HUES6 (cell line): ENCODE measurements around the gene DPY19L1.

Experiments used
- H3K27ac ChIP-seq: 2 replicates; pipeline ENCODE4 v1.7.0; 2013; ENCODE audit warnings: low read depth, mild to moderate bottlenecking, low read length, inconsistent platforms
- H3K27me3 ChIP-seq: 2 replicates; pipeline ENCODE4 v1.6.1; 2013; ENCODE audit warnings: low read length; ENCODE audit not compliant: control insufficient read depth, insufficient read depth
- H3K36me3 ChIP-seq: 2 replicates; pipeline ENCODE4 v1.6.1; 2013; ENCODE audit warnings: low read length; ENCODE audit not compliant: control insufficient read depth, insufficient read depth
- H3K4me1 ChIP-seq: 2 replicates; pipeline ENCODE4 v1.6.1; 2013; ENCODE audit warnings: low read length; ENCODE audit not compliant: control insufficient read depth, insufficient read depth
- H3K4me3 ChIP-seq: 2 replicates; pipeline ENCODE4 v1.5.1; 2013; ENCODE audit warnings: low read depth, low read length
- H3K9ac ChIP-seq: one replicate; pipeline ENCODE4 v1.6.1; 2013; ENCODE audit warnings: mild to moderate bottlenecking, low read length
- H3K9me3 ChIP-seq: 2 replicates; pipeline ENCODE4 v1.6.1; 2013; ENCODE audit warnings: low read depth, low read length; ENCODE audit not compliant: control insufficient read depth, insufficient read depth

The DPY19L1 gene

GRCh38 chr7:35030848-35031247, 6.4 kb downstream of the DPY19L1 start:
- H3K27me3 ChIP-seq = no peaks in the 10 kb centered on the region
- no peak overlapping the region for H3K4me3 ChIP-seq
- no peak overlapping the region for H3K27ac ChIP-seq

GRCh38 chr7:35029311-35029710, 8.0 kb downstream of the DPY19L1 start:
- Histone ChIP-seq H3K4me3 (no peak overlapping the region), H3K9ac (no peak overlapping the region), H3K9me3 (no peaks in the 10 kb centered on the region), H3K27ac (no peak overlapping the region), H3K36me3 (no peaks in the 10 kb centered on the region), H3K27me3 (no peaks in the 10 kb centered on the region), H3K4me1 (peaks cover 18% of the 10 kb centered on the region)

More at GRCh38 chr7:35030848-35031247, 6.4 kb downstream of the DPY19L1 start:
- Histone ChIP-seq H3K9me3 (no peaks in the 10 kb centered on the region), H3K9ac (no peak overlapping the region), H3K36me3 (no peaks in the 10 kb centered on the region), H3K4me1 (peaks cover 18% of the 10 kb centered on the region)

GRCh38 chr7:35026150-35026549, 11.1 kb downstream of the DPY19L1 start:
- Histone ChIP-seq H3K36me3 (no peaks in the 10 kb centered on the region), H3K4me3 (no peak overlapping the region), H3K27me3 (no peaks in the 10 kb centered on the region), H3K9me3 (no peaks in the 10 kb centered on the region), H3K27ac (no peak overlapping the region), H3K9ac (no peak overlapping the region), H3K4me1 (peaks cover 23% of the 10 kb centered on the region)

GRCh38 chr7:35025369-35025870, 11.9 kb downstream of the DPY19L1 start:
- no peak overlapping the region for H3K4me3 ChIP-seq
- no peak overlapping the region for H3K9ac ChIP-seq
- H3K36me3 ChIP-seq = no peaks in the 10 kb centered on the region
- H3K27me3 ChIP-seq = no peaks in the 10 kb centered on the region
- peaks cover 23% of the 10 kb centered on the region for H3K4me1 ChIP-seq
- H3K27ac ChIP-seq = peak overlapping the region; percentile 59; the same call in 1 of the 2 replicates
- H3K9me3 ChIP-seq = no peaks in the 10 kb centered on the region

GRCh38 chr7:35024298-35024697, 13.0 kb downstream of the DPY19L1 start:
- H3K4me3 ChIP-seq = no peak overlapping the region
- H3K27ac ChIP-seq = no peak overlapping the region
- H3K9me3 ChIP-seq = no peaks in the 10 kb centered on the region
- H3K9ac ChIP-seq = no peak overlapping the region
- no peaks in the 10 kb centered on the region for H3K27me3 ChIP-seq
- H3K4me1 ChIP-seq = peaks cover 23% of the 10 kb centered on the region
- H3K36me3 ChIP-seq = no peaks in the 10 kb centered on the region

- peaks cover 23% of the 10 kb centered on the region for H3K4me1 ChIP-seq
- no peaks in the 10 kb centered on the region for H3K27me3 ChIP-seq
- H3K36me3 ChIP-seq = no peaks in the 10 kb centered on the region
- H3K27ac ChIP-seq = no peak overlapping the region
- H3K9ac ChIP-seq = no peak overlapping the region
- H3K4me3 ChIP-seq = no peak overlapping the region
- H3K9me3 ChIP-seq = no peaks in the 10 kb centered on the region
These were observed 14.6 kb downstream of the DPY19L1 start for GRCh38 chr7:35022725-35023124.

- H3K4me1 ChIP-seq = peaks cover 24% of the 10 kb centered on the region
- H3K4me3 ChIP-seq = no peak overlapping the region
- H3K9ac ChIP-seq = no peak overlapping the region
- no peak overlapping the region for H3K27ac ChIP-seq
- H3K9me3 ChIP-seq = no peaks in the 10 kb centered on the region
- H3K27me3 ChIP-seq = no peaks in the 10 kb centered on the region
- H3K36me3 ChIP-seq = no peaks in the 10 kb centered on the region
These were observed 15.8 kb downstream of the DPY19L1 start for GRCh38 chr7:35021445-35021844.

DNA sequence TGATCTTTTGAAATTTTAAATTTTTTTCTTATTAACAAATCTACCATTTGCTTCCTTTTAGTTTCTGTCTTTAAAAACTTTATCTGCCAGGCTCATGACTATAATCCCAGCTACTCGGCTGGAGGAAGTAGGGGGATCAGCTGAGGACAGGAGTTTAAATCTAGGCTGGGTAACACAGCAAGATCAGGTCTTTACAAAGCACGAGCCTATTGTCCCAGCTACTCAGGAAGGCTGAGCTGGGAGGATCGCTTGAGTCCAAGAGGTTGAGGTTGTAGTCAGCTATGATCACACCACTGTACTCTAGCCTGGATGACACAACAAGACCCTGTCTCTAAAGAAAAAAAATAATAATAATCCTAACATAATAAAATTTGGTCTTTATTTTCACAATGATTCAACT, 17.5 kb downstream of the DPY19L1 start:
- Histone ChIP-seq H3K4me1 (peaks cover 15% of the 10 kb centered on the region; the same call in 1 of the 2 replicates), H3K9me3 (no peaks in the 10 kb centered on the region), H3K4me3 (no peak overlapping the region), H3K27me3 (no peaks in the 10 kb centered on the region), H3K36me3 (no peaks in the 10 kb centered on the region), H3K9ac (no peak overlapping the region), H3K27ac (no peak overlapping the region)

DNA sequence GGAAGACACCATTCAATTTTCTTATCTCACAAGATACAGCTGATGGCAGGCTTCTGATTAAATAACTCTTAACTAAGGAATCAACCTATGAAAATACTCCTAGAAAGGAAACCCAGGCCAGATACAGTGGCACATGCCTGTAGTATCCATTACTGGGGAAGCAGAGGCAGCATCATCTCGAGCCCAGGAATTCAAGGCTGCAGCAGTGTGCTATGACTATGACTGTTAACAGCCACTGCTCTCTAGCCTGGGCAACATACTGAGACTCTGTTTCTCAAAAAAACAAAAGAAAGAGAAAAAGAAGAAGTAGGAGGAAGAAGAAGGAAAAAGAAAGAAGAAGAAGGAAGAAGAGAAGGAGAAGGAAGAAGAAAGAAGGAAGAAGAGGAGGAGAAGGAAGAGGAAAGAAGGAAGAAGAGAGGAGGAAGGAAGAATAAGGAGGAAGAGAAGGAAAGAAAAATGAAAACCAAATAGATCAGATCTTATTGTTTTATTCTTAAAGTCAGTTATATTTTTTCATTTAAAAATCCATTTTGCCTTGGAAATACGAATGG, 18.0 kb downstream of the DPY19L1 start:
- Histone ChIP-seq H3K9ac (no peak overlapping the region), H3K36me3 (no peaks in the 10 kb centered on the region), H3K27ac (no peak overlapping the region), H3K4me1 (peaks cover 15% of the 10 kb centered on the region; the same call in 1 of the 2 replicates), H3K4me3 (no peak overlapping the region), H3K27me3 (no peaks in the 10 kb centered on the region), H3K9me3 (no peaks in the 10 kb centered on the region)

GRCh38 chr7:35015346-35015859, 21.9 kb downstream of the DPY19L1 start:
- no peak overlapping the region for H3K9ac ChIP-seq
- H3K27ac ChIP-seq = no peak overlapping the region
- no peaks in the 10 kb centered on the region for H3K27me3 ChIP-seq
- H3K9me3 ChIP-seq = no peaks in the 10 kb centered on the region
- H3K4me1 ChIP-seq = 0 out of 2 replicates have a peak, but pooled peaks cover 10% of the 10 kb centered on the region
- peaks cover 5% of the 10 kb centered on the region; the same call in 1 of the 2 replicates for H3K36me3 ChIP-seq
- H3K4me3 ChIP-seq = no peak overlapping the region

DNA sequence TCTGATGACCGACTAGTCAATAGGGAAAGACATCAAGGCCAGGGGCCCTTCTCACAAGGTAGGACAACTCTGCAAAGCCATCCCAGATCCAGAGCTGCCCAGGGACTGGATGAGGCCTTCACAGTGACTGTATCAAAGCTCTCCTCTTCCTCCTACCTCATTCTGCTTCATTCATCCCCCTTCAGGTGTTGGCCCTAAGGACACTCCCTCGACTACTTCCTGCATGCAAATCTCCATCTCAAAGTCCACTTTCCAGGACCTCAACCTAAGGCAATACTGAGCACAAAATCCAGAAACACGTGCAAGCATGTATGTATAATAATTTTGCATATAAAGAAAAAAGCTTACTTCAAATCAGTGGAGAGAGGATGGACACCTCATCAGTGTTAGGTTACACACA, 25.1 kb downstream of the DPY19L1 start:
- no peak overlapping the region for H3K9ac ChIP-seq
- H3K36me3 ChIP-seq = peaks cover 5% of the 10 kb centered on the region; the same call in 1 of the 2 replicates
- 0 out of 2 replicates have a peak, but pooled peaks cover 10% of the 10 kb centered on the region for H3K4me1 ChIP-seq
- H3K9me3 ChIP-seq = no peaks in the 10 kb centered on the region
- H3K27me3 ChIP-seq = no peaks in the 10 kb centered on the region
- H3K4me3 ChIP-seq = no peak overlapping the region
- H3K27ac ChIP-seq = no peak overlapping the region
